ENCODE measurements around the gene TERT.
"Not testable (repeated sequence)": the region's sequence is repeated elsewhere in the genome, so short reads cannot be mapped to it uniquely, and the experiment has no call there.

Gene TERT

DNA sequence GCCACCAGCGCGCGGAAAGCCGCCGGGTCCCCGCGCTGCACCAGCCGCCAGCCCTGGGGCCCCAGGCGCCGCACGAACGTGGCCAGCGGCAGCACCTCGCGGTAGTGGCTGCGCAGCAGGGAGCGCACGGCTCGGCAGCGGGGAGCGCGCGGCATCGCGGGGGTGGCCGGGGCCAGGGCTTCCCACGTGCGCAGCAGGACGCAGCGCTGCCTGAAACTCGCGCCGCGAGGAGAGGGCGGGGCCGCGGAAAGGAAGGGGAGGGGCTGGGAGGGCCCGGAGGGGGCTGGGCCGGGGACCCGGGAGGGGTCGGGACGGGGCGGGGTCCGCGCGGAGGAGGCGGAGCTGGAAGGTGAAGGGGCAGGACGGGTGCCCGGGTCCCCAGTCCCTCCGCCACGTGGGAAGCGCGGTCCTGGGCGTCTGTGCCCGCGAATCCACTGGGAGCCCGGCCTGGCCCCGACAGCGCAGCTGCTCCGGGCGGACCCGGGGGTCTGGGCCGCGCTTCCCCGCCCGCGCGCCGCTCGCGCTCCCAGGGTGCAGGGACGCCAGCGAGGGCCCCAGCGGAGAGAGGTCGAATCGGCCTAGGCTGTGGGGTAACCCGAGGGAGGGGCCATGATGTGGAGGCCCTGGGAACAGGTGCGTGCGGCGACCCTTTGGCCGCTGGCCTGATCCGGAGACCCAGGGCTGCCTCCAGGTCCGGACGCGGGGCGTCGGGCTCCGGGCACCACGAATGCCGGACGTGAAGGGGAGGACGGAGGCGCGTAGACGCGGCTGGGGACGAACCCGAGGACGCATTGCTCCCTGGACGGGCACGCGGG lies at the start of gene TERT:
TERT (minus strand) TSS at position 234 of the 815 bp plus-strand sequence; CDS start at position 155, 79 bp downstream.
- DNase-seq (ENCODE audit: low read depth in 1 of 2, low spot score in 1 of 2): peak; percentile 43 to 85

DNA sequence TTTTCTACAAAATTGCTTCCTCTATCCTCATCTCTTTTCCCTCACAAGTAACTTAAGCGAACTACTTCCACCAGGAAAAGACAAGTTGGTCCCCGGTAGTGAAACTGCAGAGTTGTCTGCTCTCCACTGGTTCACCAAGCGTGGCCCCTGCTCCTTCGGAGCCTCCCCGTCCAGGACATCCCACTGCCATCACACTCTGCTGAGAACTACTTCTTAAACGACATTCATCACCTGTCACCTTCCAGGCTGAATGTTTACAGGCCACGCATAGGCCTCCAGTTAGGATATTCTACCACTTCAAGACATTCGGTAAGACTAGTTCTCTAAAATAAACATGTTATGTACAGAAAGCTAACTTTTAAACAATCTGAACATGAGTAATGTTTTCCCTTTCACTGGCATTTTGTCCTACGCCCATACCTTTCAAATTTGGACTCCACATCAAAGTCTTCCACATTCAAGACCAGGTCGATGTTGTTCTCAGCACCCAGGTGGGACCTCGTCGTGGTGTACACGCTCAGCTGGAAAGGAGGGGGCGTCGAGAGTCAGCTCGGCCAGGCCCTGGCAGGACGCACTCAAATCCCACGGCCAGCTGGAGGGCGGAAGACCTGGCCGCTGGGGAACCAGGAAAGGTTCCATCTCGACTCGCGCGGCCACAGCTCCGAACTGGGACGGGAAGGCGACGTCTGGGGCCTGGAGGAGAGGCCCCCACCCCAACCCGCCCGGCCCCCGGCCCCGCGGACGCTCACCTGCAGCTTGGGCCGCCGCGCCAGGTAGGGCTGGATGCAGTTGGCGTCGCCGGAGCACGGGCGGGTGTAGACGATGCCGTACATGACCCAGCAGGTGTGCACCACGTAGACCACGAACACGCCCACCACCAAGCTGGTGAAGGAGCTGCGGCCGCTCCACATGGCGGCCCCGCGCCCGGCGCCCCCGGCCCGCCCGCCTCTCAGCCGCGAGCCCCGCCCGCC lies 49.3 kb upstream of the TERT start:
- peak in 1 of 2 donors; percentile 16 for DNase-seq (ENCODE audit: low read depth in 1 of 2, low spot score in 1 of 2)

DNA sequence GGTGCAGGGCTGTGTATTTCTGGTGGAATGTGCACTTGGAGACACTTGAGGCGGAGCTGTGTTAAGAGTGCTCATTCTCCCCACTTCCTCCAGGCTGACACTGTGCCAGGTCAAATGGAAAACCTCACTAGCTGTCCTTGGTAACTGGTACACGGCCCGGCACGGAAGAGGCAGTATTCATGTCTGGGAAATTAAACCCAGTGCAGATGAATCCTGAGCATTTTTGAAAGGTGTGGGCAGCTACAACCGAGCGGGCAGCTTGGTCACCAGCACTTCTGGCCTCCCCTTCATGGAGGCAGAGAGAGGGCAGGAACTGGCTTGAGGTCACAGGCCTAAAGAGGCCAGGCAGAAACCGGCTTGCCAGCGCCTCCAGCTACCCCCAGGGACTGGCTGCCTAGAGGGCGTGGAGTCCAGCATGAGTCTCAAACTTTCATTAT lies 48.5 kb upstream of the TERT start:
- no peak for DNase-seq (ENCODE audit: low read depth in 1 of 2, low spot score in 1 of 2)

DNA sequence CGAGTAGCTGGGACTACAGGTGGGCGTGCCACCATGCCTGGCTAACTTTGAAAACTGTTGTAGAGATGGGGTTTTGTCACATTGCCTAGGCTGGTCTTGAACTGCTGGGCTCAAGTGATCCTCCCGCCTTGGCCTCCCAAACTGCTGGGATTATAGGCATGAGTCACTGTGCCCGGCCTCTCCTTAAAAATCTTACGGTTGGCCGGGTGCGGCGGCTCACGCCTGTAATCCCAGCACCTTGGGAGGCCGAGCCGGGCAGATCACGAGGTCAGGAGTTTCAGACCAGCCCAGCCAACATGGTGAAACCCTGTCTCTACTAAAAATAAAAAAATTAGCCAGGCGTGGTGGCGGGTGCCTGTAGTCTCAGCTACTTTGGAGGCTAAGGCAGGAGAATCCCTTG lies 47.8 kb upstream of the TERT start:
- DNase-seq (ENCODE audit: low read depth in 1 of 2, low spot score in 1 of 2): not testable (repeated sequence)

DNA sequence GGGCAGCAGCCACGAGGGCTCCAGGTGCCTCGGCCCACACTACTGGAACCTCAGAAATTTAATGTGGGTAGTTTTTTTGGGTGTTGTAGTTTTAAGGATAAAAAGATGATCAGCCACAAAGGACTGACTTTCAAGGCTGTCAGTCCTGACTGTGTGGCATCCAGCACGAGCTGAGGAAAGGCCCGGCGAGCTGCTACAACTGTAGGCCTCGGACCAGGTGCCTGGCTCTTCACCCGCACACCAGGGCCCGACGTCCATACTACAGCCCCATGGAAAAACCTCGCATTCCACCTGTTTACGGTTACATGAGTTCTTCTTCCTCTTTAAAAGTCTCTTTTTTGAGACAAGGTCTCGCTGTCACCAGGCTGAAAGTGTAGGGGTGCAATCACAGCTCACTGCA lies 47.4 kb upstream of the TERT start:
- DNase-seq (ENCODE audit: low read depth in 1 of 2, low spot score in 1 of 2): no peak

DNA sequence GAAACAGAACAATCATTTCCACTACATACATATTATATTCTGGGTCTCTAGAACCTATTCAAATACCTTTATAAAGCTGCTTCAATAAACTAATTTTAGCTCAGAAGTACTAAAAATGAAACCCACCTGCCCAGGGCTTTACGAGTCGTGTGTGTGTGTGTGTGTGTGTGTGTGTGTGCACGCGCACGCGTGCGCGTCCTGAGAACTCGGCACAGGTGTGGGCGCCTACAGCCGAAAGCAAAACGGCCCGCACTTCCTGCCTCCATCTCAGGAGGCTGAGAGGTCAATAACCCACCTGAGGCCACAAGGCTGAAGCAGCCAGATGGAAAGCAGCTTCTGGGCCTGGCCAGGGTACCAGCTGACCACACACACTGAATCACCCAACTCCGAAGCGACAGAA lies 47.0 kb upstream of the TERT start:
- no peak for DNase-seq (ENCODE audit: low read depth in 1 of 2, low spot score in 1 of 2)

DNA sequence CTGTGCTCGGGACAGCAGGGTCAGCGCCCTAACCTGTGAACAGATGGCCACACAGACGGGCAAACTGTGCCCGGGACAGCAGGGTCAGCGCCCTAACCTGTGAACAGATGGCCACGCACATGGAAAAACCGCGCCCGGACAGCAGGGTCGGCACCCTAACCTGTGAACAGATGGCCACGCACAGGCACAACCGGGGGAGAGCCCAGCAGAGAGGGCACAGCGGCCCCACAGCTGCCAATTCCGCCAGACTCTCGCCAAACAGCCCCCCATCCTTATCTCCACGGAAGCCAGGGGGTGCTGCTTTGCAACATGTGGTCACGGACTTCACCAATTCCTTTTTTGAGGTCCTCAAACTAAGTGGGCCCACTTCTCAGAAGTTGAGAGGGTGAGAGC lies 44.9 kb upstream of the TERT start:
- DNase-seq (ENCODE audit: low read depth in 1 of 2, low spot score in 1 of 2): not testable (repeated sequence)

DNA sequence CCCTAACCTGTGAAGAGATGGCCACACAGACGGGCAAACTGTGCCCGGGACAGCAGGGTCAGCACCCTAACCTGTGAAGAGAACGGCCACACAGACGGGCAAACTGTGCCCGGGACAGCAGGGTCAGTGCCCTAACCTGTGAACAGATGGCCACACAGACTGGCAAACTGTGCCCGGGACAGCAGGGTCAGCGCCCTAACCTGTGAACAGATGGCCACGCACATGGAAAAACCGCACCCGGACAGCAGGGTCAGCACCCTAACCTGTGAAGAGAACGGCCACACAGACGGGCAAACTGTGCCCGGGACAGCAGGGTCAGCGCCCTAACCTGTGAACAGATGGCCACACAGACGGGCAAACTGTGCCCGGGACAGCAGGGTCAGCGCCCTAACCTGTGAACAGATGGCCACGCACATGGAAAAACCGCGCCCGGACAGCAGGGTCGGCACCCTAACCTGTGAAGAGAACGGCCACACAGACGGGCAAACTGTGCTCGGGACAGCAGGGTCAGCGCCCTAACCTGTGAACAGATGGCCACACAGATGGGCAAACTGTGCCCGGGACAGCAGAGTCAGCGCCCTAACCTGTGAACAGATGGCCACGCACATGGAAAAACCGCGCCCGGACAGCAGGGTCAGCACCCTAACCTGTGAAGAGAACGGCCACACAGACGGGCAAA lies 44.4 kb upstream of the TERT start:
- DNase-seq (ENCODE audit: low read depth in 1 of 2, low spot score in 1 of 2): not testable (repeated sequence)

DNA sequence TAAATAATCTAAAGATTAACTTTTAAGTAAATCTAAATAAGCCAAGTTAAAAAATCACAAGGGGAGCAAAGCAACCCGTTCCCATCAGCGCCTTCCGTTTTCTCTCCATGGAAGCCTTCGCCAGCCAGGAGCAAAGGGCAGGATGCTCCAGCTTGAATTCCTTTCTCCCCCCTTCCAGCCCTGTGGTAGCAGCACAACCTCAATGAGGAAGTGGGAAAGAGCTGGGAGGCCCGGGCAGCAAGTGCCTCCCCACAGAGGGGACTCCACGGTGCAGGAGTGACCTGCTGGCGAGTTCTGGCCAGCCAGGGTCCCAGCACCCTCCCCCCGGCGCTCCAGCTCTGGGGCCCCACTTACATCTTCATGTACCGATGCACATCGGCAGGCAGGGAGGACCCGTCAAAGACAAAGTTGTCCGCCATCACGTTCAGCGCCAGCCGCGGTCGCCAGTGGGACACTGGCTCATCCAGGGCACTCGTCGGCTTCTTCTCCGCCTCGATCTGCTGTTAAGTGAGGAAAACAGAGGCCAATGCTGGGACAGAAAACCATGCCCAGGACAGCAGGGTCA lies 43.7 kb upstream of the TERT start:
- no peak for DNase-seq (ENCODE audit: low read depth in 1 of 2, low spot score in 1 of 2)

DNA sequence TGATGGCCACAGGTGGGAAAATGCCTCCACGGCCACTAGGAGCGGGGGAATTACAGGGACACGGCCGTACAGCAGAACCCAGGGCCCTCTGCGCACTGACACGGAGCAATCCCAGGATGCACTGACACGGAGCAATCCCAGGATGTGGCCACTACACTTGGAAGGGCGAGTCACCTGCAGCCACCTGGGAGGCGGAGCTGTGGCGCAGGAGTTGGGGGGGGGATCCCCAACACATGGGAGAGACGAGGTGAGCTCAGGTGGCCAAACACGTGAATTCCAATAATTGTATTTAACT lies 43.3 kb upstream of the TERT start:
- no peak for DNase-seq (ENCODE audit: low read depth in 1 of 2, low spot score in 1 of 2)

DNA sequence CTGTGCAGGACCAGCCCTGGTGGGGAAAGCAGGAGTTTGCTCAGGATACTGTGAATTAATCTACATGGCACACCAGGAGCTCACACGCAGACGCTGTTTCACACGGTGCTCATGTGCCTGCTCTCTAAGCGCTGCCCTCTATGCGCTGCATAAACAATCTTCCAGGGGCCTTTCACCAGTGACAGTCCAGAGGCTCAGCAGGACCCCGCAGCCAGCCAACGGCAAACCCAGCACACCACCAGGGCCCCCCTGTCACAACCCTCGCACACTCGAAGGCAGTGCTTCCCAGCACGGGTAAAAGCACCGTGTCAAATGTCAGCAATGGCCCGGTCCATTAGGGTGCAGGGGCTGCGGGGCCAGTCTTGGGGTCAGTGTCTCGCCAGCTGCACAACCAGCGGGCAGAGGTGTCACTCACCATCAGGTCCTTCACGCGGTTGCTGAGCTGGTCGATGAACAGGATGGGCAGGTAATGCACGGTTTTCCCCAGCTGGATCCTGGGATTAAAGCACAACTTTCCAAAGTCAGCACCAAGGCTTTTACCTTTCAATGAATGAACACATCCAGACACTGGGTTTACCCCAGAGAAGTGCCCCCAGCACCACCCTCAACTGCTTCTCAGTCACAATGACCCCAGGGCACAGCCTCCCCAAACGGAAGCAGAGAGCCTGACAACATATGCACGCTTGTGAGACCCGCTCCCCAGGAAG lies 42.8 kb upstream of the TERT start:
- DNase-seq (ENCODE audit: low read depth in 1 of 2, low spot score in 1 of 2): no peak

DNA sequence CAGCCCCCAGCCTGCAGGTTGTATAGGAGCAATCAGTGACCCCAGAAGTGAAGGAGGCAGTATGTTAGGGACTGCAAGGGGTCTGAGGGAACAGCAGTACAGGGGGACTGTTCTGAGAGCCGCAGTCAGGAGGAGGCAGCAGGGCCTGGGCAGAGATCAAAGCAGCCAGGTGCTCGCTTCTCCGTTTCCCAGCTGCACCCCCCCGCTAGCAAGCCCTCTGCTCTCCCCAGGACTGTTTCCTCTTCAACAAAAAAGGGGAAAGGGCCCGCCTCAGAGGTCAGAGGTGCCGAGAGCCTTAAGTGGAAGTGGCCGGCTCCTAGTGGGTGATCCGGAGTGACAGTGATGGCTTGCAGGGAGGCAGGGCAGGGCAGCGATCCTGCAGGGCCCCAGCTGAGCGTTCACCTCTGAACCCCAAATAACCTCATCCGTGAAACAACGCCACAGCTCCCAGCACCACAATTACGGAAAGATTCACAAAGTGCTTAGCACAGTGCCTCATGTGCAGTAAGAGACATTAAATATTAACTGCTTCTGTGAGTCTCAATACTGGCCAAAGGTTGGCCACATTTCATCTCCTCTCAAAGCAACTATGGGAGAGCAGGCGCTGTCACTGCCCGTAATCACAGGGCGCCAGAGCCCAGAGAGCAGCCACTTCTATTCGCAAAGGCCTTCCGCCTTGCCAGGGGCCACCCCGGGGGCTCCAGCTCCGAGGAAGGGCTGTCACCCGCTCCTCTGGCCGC lies 42.1 kb upstream of the TERT start:
- no peak for DNase-seq (ENCODE audit: low read depth in 1 of 2, low spot score in 1 of 2)

DNA sequence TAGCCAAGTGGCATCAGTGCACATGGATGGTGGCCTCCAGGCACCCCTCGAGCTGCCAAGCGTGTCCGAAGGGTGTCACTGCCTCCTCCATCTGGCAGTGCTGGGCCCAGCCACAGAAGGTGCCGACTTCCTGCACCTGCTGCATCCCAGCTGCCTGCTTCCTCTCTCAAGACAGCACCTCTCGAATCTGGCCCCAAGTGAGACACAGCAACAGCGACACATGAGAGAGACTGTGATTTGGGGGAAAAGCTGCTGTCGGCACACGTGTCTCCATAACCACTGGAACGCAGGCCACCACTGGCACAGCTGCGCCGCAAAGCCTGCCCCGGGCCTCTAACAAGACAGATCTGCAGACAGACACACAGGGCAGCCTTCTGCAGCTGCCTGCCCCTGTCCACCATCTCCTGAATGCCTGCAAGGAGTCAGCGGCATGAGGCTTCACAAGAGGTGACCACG lies 41.3 kb upstream of the TERT start:
- no peak for DNase-seq (ENCODE audit: low read depth in 1 of 2, low spot score in 1 of 2)

DNA sequence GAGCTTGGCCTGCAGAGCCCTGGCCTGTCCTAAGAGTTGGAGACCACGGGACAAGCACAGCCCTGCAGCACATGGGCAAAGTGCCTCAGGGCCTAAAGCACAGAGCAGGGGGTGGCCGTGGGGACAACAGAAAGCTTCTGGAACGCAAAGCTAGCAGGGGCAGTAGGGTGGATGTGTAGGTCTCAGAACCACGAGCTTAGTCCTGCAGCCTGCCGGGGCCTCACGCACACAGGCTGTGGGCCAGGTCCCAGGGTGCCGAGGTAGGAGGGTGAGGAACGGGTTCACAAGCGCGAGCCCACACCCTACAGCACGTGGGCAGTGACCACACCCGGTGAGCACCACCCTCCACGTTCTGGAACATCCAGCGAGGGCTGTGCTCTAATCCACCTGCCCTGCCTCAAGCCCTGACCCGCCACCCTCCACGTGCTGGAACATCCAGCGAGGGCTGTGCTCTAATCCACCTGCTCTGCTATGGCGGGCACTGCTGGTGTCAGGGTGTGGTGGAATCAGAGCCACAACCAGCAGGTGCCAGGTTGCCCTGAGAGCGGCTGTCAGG lies 40.8 kb upstream of the TERT start:
- no peak for DNase-seq (ENCODE audit: low read depth in 1 of 2, low spot score in 1 of 2)

DNA sequence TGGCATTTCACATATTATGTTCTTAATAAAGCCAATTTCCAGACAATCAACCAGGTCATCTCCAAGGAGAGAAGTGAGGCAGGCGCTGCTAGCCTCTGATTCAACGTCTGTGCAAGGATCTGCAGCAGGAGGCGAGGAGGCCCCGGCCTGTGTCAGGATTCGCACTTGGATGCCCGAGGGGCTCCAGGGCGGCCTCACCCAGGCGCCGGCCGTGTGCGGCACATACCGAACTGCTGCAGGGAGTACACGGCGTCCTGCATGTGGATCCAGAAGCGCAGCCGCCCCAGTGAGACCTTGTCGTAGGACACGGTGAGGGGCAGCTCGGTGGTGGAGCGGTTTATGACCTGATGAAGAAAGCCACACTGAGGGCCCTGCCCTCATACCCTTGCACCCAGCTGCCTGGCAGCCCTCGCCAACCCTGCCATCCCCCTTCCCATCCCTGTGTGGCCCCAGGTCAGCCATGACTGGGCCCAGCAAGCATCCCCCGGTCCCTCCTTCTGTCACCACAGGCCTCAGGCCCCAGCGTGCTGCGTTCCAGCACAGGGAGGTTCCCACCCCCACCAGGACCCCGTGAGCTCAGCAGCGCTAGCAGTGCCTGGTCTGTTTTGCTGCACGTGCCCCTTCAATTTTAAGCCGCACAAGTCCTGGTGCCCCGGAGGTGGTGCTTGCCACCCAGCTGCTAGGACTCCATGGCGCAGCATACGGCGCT lies 40.1 kb upstream of the TERT start:
- no peak for DNase-seq (ENCODE audit: low read depth in 1 of 2, low spot score in 1 of 2)

DNA sequence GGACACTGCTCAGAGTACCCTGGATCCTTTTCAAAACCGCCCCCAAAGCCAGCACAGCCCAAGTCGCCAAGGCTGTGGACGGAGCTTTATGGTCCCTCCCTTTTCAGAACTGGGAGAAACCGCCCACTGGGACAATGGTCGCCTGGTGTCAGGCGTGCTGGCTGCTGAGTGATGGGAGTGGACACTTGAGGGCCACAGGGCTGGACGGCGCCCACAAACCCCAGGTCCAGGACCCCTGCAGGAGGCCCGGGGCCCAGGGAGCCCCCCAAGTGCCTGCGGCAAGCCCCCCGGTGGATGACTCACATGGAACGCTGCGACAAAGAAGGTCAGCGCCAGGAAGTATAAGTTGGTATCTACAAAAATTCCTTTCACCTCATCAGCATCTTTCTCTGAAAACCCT lies 39.1 kb upstream of the TERT start:
- DNase-seq (ENCODE audit: low read depth in 1 of 2, low spot score in 1 of 2): no peak

DNA sequence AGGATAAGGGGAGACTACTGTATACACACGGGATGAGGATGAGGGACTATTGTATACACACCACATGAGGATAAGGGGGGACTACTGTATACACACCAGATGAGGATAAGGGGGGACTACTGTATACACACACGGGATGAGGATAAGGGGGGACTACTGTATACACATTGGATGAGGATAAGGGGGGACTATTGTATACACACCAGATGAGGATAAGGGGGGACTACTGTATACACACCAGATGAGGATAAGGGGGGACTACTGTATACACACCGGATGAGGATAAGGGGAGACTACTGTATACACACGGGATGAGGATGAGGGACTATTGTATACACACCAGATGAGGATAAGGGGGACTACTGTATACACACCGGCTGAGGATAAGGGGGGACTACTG lies 38.4 kb upstream of the TERT start:
- DNase-seq (ENCODE audit: low read depth in 1 of 2, low spot score in 1 of 2): not testable (repeated sequence)

DNA sequence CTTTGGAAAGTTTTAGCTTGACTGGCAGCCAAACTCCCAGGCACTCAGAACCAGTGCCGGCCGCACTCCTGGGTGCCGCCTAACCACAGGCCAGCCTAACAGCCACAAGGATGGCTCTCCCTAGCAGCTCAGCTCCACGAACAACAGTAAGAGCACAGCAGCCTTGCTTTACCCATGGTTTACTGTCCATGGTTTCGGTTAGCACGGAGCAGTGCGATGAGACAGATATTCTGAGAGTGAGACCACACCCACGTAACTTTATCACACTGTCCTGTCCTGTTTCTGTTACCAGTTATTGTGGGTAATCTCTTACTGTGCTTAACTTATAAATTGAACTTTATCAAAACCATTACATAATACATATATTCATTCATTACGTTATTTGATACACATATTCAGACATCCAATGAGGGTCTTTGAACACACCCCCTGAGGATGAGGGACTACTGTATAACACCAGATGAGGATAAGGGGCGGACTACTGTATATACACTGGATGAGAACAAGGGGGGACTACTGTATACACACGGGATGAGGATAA lies 37.7 kb upstream of the TERT start:
- DNase-seq (ENCODE audit: low read depth in 1 of 2, low spot score in 1 of 2): no peak

Measured in stimulated activated CD4-positive, alpha-beta T cell treated with anti-CD3 and anti-CD28 coated beads, Interleukin-15, amount 100 ng/mL, for 1 hour (primary cell).